ENCODE measurements around the gene CAPN8. TPM values are rescaled to one million over a fixed set of nuclear protein-coding genes. Genes with fewer than 3 reads are reported as not detected.

CAPN8 gene
- total RNA-seq, 1 experiment from 2014 or later, result 0.28 TPM

GRCh38 chr1:223659711-223660110 lies 5.8 kb downstream of the CAPN8 start (continued):
- TF ChIP-seq AFF4 (CRISPR knock-in tag; IDR thresholded peaks at IDR 0.05; ENCODE audit: borderline replicate concordance), result no peak

- H3K4me1 Mint-ChIP-seq, result peaks cover 16% of the 10 kb centered on the region
- ChIA-PET POLR2A (no interaction called here), CTCF (interaction anchor here (3.3 kb wide), 1 partner anchor 101 kb away, joined by 11 read pairs; no protein-coding TSS in a partner anchor)
- H3K36me3 Mint-ChIP-seq, result no peaks in the 10 kb centered on the region
- no peak overlapping the region for H3K27ac Mint-ChIP-seq
- TF ChIP-seq GTF2I (CRISPR knock-in tag; conservative IDR thresholded peaks at IDR 0.05) (no peak), AR (CRISPR knock-in tag; IDR thresholded peaks at IDR 0.05) (no peak), GRHL2 (CRISPR knock-in tag; IDR thresholded peaks at IDR 0.05; ENCODE audit: insufficient replicate concordance, severe bottlenecking) (no peak)
- no peak for ATAC-seq
- H3K4me3 Mint-ChIP-seq, result no peak overlapping the region
- H3K27me3 Mint-ChIP-seq (ENCODE audit: low read depth), result no peaks in the 10 kb centered on the region
- peaks cover 5% of the 10 kb centered on the region; the same call in 1 of the 2 replicates for H3K9me3 Mint-ChIP-seq
- DNase-seq (ENCODE audit: low spot score), result no peak
Measured at GRCh38 chr1:223657978-223658377, 7.5 kb downstream of the CAPN8 start.

- no peak for DNase-seq (ENCODE audit: low spot score)
- peaks cover 9% of the 10 kb centered on the region; the same call in 1 of the 2 replicates for H3K9me3 Mint-ChIP-seq
- no peak overlapping the region for H3K27ac Mint-ChIP-seq
- no peak overlapping the region for H3K4me3 Mint-ChIP-seq
- H3K36me3 Mint-ChIP-seq, result no peaks in the 10 kb centered on the region
- ChIA-PET CTCF (interaction anchor here (1.1 to 1.2 kb wide), 2 partner anchors 30 to 97 kb away, joined by 3 to 7 read pairs; no protein-coding TSS in a partner anchor), POLR2A (no interaction called here)
- ATAC-seq, result no peak
- peaks cover 12% of the 10 kb centered on the region for H3K4me1 Mint-ChIP-seq
- H3K27me3 Mint-ChIP-seq (ENCODE audit: low read depth), result peaks cover 3% of the 10 kb centered on the region; the same call in 1 of the 2 replicates
- no peak for TF ChIP-seq SMAD4 (CRISPR knock-in tag; IDR thresholded peaks at IDR 0.05)
- no peak for TF ChIP-seq ZSCAN18 (CRISPR knock-in tag; IDR thresholded peaks at IDR 0.05)
- no peak for TF ChIP-seq E2F5 (CRISPR knock-in tag; IDR thresholded peaks at IDR 0.05)
- TF ChIP-seq ZNF396 (CRISPR knock-in tag; IDR thresholded peaks at IDR 0.05; ENCODE audit: borderline replicate concordance), result no peak
- TF ChIP-seq E2F4 (CRISPR knock-in tag; IDR thresholded peaks at IDR 0.05; ENCODE audit: borderline replicate concordance, low read depth), result no peak
- TF ChIP-seq NFE2L1 (CRISPR knock-in tag; IDR thresholded peaks at IDR 0.05), result no peak
- no peak for TF ChIP-seq ZBTB43 (CRISPR knock-in tag; IDR thresholded peaks at IDR 0.05)
- TF ChIP-seq AR (CRISPR knock-in tag; IDR thresholded peaks at IDR 0.05), result no peak
- TF ChIP-seq HMGXB4 (CRISPR knock-in tag; IDR thresholded peaks at IDR 0.05), result no peak
Measured at GRCh38 chr1:223654083-223654482, 11.4 kb downstream of the CAPN8 start.
